Amniotic epithelial cell (primary cell): Measurements from ENCODE around the gene UGT8.
"Not testable (repeated sequence)": the region's sequence is repeated elsewhere in the genome, so short reads cannot be mapped to it uniquely, and the experiment has no call there.

Source experiments
- DNase-seq: peaks from one replicate; pipeline ENCODE4 v3.0.0-alpha.2; 2010; ENCODE audit warnings: low read depth

The UGT8 gene

GRCh38 chr4:114606245-114606644, 7.6 kb downstream of the UGT8 start:
- DNase-seq = no peak

GRCh38 chr4:114607056-114607455, 8.4 kb downstream of the UGT8 start:
- DNase-seq = no peak

GRCh38 chr4:114613560-114613959, 15.0 kb downstream of the UGT8 start:
- DNase-seq = no peak

- DNase-seq = no peak
Observed at GRCh38 chr4:114615435-114615834, 16.8 kb downstream of the UGT8 start.

GRCh38 chr4:114616036-114616435, 17.4 kb downstream of the UGT8 start:
- DNase-seq = not testable (repeated sequence)

GRCh38 chr4:114626196-114626595, 27.6 kb downstream of the UGT8 start:
- DNase-seq = no peak

- no peak for DNase-seq
Observed at GRCh38 chr4:114636192-114636935, 37.8 kb downstream of the UGT8 start.

GRCh38 chr4:114642173-114642780, 43.7 kb downstream of the UGT8 start:
- no peak for DNase-seq

- no peak for DNase-seq
Observed at GRCh38 chr4:114649908-114650307, 51.3 kb downstream of the UGT8 start.

- DNase-seq = no peak
Observed at GRCh38 chr4:114653675-114654074, 55.1 kb downstream of the UGT8 start.

GRCh38 chr4:114654592-114654991, 56.0 kb downstream of the UGT8 start:
- no peak for DNase-seq

GRCh38 chr4:114658179-114658578, 59.6 kb downstream of the UGT8 start:
- no peak for DNase-seq

GRCh38 chr4:114658776-114659175, 60.2 kb downstream of the UGT8 start:
- DNase-seq = no peak

- peak; percentile 55 for DNase-seq
Observed at GRCh38 chr4:114659386-114660008, 60.9 kb downstream of the UGT8 start.

- DNase-seq = no peak
Observed at GRCh38 chr4:114663083-114663482, 64.5 kb downstream of the UGT8 start.

- DNase-seq = no peak
Observed at GRCh38 chr4:114668577-114668976, 70.0 kb downstream of the UGT8 start.

- not testable (repeated sequence) for DNase-seq
Observed at GRCh38 chr4:114670733-114671132, 72.1 kb downstream of the UGT8 start.

- no peak for DNase-seq
Observed at GRCh38 chr4:114673306-114673705, 74.7 kb downstream of the UGT8 start.

GRCh38 chr4:114674080-114674479, 75.5 kb downstream of the UGT8 start:
- no peak for DNase-seq

GRCh38 chr4:114677346-114677979, 78.9 kb downstream of the UGT8 start:
- DNase-seq = no peak

GRCh38 chr4:114684462-114684861, 85.9 kb downstream of the UGT8 start:
- DNase-seq = no peak

GRCh38 chr4:114688059-114688458, 89.5 kb downstream of the UGT8 start:
- DNase-seq = no peak

GRCh38 chr4:114690571-114690970, 92.0 kb downstream of the UGT8 start:
- DNase-seq = no peak
